ENCODE results near the gene AXL. TPM values are rescaled to one million over a fixed set of nuclear protein-coding genes. Genes with fewer than 3 reads are reported as not detected.
A peak's percentile ranks its signal among the peaks of the same experiment; 100 is the strongest.

Gene AXL
- total RNA-seq, 1 experiment from 2014 or later = 107 TPM

GRCh38 chr19:41310033-41310831 is 91.2 kb downstream of the AXL start, which contains the start of gene CCDC97:
TSS of gene CCDC97 (plus strand) at chr19:41310172. CDS start at chr19:41310311, 139 bp downstream.
- CTCF ChIA-PET = interaction anchor here (1.2 kb wide), 1 partner anchor 48 kb away, joined by 3 read pairs; no protein-coding TSS in a partner anchor
- Mint-ChIP-seq H3K4me3 (ENCODE audit: low read depth, unreplicated experiment) (peak within 1 kb of the TSS; percentile 91), H3K4me1 (ENCODE audit: low read depth, unreplicated experiment) (peaks cover 28% of the 10 kb centered on the region), H3K27me3 (ENCODE audit: unreplicated experiment) (no peaks in the 10 kb centered on the region), H3K36me3 (ENCODE audit: insufficient read depth, unreplicated experiment) (peaks cover 84% of the 10 kb centered on the region), H3K9me3 (ENCODE audit: low read depth, unreplicated experiment) (no peaks in the 10 kb centered on the region), H3K27ac (ENCODE audit: unreplicated experiment) (peak within 1 kb of the TSS; percentile 94)
- DNase-seq = peak; percentile 90
- intact Hi-C loops (cut with micrococcal nuclease; ENCODE audit: unreplicated experiment) = no loop called here
- TSS peak; percentile 50 for BruUV-seq (replicated peaks)
- TF ChIP-seq, protein P1, sequence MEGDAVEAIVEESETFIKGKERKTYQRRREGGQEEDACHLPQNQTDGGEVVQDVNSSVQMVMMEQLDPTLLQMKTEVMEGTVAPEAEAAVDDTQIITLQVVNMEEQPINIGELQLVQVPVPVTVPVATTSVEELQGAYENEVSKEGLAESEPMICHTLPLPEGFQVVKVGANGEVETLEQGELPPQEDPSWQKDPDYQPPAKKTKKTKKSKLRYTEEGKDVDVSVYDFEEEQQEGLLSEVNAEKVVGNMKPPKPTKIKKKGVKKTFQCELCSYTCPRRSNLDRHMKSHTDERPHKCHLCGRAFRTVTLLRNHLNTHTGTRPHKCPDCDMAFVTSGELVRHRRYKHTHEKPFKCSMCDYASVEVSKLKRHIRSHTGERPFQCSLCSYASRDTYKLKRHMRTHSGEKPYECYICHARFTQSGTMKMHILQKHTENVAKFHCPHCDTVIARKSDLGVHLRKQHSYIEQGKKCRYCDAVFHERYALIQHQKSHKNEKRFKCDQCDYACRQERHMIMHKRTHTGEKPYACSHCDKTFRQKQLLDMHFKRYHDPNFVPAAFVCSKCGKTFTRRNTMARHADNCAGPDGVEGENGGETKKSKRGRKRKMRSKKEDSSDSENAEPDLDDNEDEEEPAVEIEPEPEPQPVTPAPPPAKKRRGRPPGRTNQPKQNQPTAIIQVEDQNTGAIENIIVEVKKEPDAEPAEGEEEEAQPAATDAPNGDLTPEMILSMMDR (IDR thresholded peaks at IDR 0.05; ENCODE audit: unreplicated experiment) = no peak

DNA sequence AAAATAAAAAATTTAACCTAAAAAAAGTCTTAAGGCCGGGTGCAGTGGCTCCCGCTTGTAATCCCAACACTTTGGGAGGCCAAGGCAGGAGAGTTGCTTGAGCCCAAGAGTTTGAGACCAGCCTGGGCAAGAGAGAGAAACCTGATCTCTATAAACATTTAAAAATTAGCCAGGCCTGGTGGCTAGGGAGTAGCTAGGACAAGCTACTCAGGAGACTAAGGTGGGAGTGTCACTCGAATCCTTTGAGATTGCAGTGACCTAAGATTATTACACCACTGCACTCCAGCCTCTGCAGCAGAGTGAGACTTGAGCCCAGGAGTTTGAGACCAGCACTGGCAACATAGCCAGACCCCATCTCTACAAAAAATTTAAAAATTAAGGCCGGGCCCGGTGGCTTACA is 92.0 kb downstream of the AXL start:
- no TSS peak for BruUV-seq (replicated peaks)
- intact Hi-C loops (cut with micrococcal nuclease; ENCODE audit: unreplicated experiment) = no loop called here
- Mint-ChIP-seq H3K27me3 (ENCODE audit: unreplicated experiment) (no peaks in the 10 kb centered on the region), H3K36me3 (ENCODE audit: insufficient read depth, unreplicated experiment) (peaks cover 80% of the 10 kb centered on the region), H3K4me3 (ENCODE audit: low read depth, unreplicated experiment) (peak overlapping the region; percentile 91), H3K27ac (ENCODE audit: unreplicated experiment) (peak overlapping the region; percentile 94), H3K4me1 (ENCODE audit: low read depth, unreplicated experiment) (peaks cover 28% of the 10 kb centered on the region), H3K9me3 (ENCODE audit: low read depth, unreplicated experiment) (no peaks in the 10 kb centered on the region)
- CTCF ChIA-PET = interaction anchor here (1.2 kb wide), 1 partner anchor 48 kb away, joined by 3 read pairs; no protein-coding TSS in a partner anchor
- no peak for DNase-seq
- TF ChIP-seq, protein P1 (IDR thresholded peaks at IDR 0.05; ENCODE audit: unreplicated experiment) = no peak

Other genes with a start within 250 kb of the AXL start
- gene CYP2B6, start 227.9 kb upstream of the AXL start, total RNA-seq (2022) = 4.2 and 7.6 TPM in 2 replicates
- not detected in 2 replicates for gene CYP2A13, start 130.8 kb upstream of the AXL start, total RNA-seq (2022)
- gene CYP2F1, start 104.8 kb upstream of the AXL start, total RNA-seq (2022) = not detected in 2 replicates
- gene CYP2S1, start 26.0 kb upstream of the AXL start, total RNA-seq (2022) = 4.9 and 8.9 TPM in 2 replicates
- 320 and 370 TPM in 2 replicates for gene HNRNPUL1, start 45.1 kb downstream of the AXL start, total RNA-seq (2022)
- 45.8 and 48.0 TPM in 2 replicates for gene CCDC97, start 90.9 kb downstream of the AXL start, total RNA-seq (2022)
- gene TGFB1, start 134.7 kb downstream of the AXL start, total RNA-seq (2022) = 39.2 and 42.0 TPM in 2 replicates
- 6.4 and 8.5 TPM in 2 replicates for gene B9D2, start 144.9 kb downstream of the AXL start, total RNA-seq (2022)
- gene TMEM91, start 157.3 kb downstream of the AXL start, total RNA-seq (2022) = 3.9 and 5.0 TPM in 2 replicates
- 44.7 and 49.5 TPM in 2 replicates for gene EXOSC5, start 178.1 kb downstream of the AXL start, total RNA-seq (2022)
- 19.8 and 25.2 TPM in 2 replicates for gene BCKDHA, start 178.6 kb downstream of the AXL start, total RNA-seq (2022)
- 0.19 TPM in 1 of 2 replicates, not detected in the other for gene B3GNT8, start 208.2 kb downstream of the AXL start, total RNA-seq (2022)
- gene DMAC2, start 220.7 kb downstream of the AXL start, total RNA-seq (2022) = 50.5 and 50.8 TPM in 2 replicates
- gene ERICH4, start 223.9 kb downstream of the AXL start, total RNA-seq (2022) = not detected in 2 replicates